ENCODE data around the gene PTPRT. TPM values are rescaled to one million over a fixed set of nuclear protein-coding genes. Genes with fewer than 3 reads are reported as not detected.

PTPRT gene
- total and polyA plus RNA-seq, 5 donors: 0.06 to 0.40 (median 0.20) TPM

DNA sequence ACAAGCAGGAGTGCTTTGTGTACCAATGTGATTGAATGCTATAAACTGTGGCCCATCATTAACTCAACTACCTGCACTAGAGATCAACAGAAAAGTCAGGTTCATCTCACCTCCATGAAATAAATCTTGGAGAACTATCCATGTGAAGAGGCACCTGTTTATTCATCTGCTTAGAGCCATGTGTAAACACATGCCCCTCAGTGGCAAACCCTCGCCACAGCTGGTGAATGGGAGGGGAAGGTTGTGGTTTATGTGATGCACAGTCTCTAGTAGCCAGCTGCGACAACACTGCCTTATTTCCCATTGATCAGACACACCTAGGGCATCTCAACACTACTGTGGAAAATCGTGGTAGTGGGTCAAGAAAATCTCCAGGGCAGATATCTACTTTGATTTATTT lies 640.2 kb downstream of the PTPRT start:
- Histone ChIP-seq H3K9me3 (ENCODE audit: control insufficient read depth, low read length) (no peaks in the 10 kb centered on the region), H3K4me3 (ENCODE audit: low read length) (no peak overlapping the region), H3K4me1 (ENCODE audit: control insufficient read depth, insufficient read depth, low read length) (no peaks in the 10 kb centered on the region), H3K27ac (ENCODE audit: low read length) (no peak overlapping the region), H3K27me3 (ENCODE audit: control insufficient read depth, insufficient read depth) (no peaks in the 10 kb centered on the region)
- intact Hi-C loops (cut with DNase I): no loop called here
- ATAC-seq (no peak), DNase-seq (no peak)
- 64% methylated on average over 3 of the region's 3 CpGs for WGBS

GRCh38 chr20:42544926-42545325 lies 644.8 kb downstream of the PTPRT start:
- Histone ChIP-seq H3K9me3 (ENCODE audit: control insufficient read depth, low read length) (no peaks in the 10 kb centered on the region), H3K4me3 (ENCODE audit: low read length) (no peak overlapping the region), H3K4me1 (ENCODE audit: control insufficient read depth, insufficient read depth, low read length) (no peaks in the 10 kb centered on the region), H3K27me3 (ENCODE audit: control insufficient read depth, insufficient read depth) (no peaks in the 10 kb centered on the region), H3K27ac (ENCODE audit: low read length) (no peak overlapping the region)
- WGBS: 86% methylated on average over 5 of the region's 5 CpGs
- no peak for DNase-seq
- ATAC-seq: no peak
- intact Hi-C loops (cut with DNase I): no loop called here

- ATAC-seq (no peak), DNase-seq (no peak)
- WGBS: 84% methylated on average over 9 of the region's 9 CpGs
- Histone ChIP-seq H3K27me3 (ENCODE audit: control insufficient read depth, insufficient read depth) (no peaks in the 10 kb centered on the region), H3K4me1 (ENCODE audit: control insufficient read depth, insufficient read depth, low read length) (no peaks in the 10 kb centered on the region), H3K4me3 (ENCODE audit: low read length) (no peak overlapping the region), H3K9me3 (ENCODE audit: control insufficient read depth, low read length) (no peaks in the 10 kb centered on the region), H3K27ac (ENCODE audit: low read length) (no peak overlapping the region)
- intact Hi-C loops (cut with DNase I): no loop called here
Measured at GRCh38 chr20:42532831-42533230, 656.9 kb downstream of the PTPRT start.

DNA sequence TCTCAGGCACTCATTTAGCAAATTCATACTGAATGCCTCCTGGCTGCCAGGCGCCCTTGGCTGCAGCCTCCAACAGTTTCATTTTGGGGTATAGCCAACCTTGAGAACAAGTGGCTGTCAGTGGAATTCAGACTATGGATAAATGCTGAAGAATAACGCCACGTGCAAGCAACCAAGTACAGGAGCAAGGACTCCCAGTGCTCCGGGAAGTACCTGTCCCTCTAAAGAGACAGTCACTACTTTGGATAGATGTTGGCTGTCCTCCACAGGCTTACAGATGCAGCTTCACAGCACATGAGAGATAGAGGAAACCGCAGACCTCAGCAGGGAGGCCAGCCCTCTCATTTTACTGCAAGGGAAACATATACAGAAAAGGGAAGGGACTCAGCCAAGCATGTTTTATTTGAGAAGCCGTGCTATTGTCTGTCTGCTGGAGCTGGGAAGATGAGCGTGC lies 658.2 kb downstream of the PTPRT start:
- H3K4me1 ChIP-seq (ENCODE audit: control insufficient read depth, insufficient read depth, low read length): no peaks in the 10 kb centered on the region
- 61% methylated on average over 7 of the region's 7 CpGs for WGBS
- H3K27me3 ChIP-seq (ENCODE audit: control insufficient read depth, insufficient read depth): no peaks in the 10 kb centered on the region
- no peak overlapping the region for H3K27ac ChIP-seq (ENCODE audit: low read length)
- H3K4me3 ChIP-seq (ENCODE audit: low read length): no peak overlapping the region
- H3K9me3 ChIP-seq (ENCODE audit: control insufficient read depth, low read length): no peaks in the 10 kb centered on the region
- intact Hi-C loops (cut with DNase I): no loop called here
- peak in 1 of 2 donors; percentile 43 for ATAC-seq
- DNase-seq: peak in 1 of 3 donors; percentile 41

DNA sequence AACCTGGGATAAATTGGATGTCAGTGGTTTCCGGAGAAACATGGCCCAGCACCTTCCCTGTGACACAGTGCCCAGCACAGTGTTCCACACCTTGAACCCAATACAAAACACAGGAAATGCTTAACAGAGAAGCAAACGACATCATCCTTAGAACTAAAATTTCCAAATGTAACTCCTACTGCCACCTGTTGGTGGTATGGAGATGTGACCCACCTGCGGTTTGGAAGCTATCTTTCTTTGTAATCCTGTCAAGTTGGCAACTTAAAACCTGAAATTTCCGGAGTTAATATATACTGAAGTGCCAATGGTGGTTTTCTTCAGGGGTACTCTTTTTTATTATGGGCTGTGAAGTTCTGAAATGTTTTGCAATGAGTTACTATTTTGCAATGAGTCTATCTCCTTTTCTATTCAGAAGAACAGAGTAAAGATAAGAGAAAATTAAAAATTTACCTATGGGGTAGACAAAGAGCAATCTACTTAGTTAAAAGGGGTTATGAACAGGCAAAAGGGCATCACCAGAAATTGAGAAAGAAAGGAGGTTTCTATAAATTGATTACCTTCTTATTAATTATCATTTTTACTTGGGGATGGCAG lies 658.8 kb downstream of the PTPRT start:
- no peak for ATAC-seq
- Histone ChIP-seq H3K27me3 (ENCODE audit: control insufficient read depth, insufficient read depth) (no peaks in the 10 kb centered on the region), H3K4me1 (ENCODE audit: control insufficient read depth, insufficient read depth, low read length) (no peaks in the 10 kb centered on the region), H3K4me3 (ENCODE audit: low read length) (no peak overlapping the region), H3K27ac (ENCODE audit: low read length) (no peak overlapping the region), H3K9me3 (ENCODE audit: control insufficient read depth, low read length) (no peaks in the 10 kb centered on the region)
- intact Hi-C loops (cut with DNase I): no loop called here
- WGBS: 23% methylated on average over 4 of the region's 4 CpGs
- DNase-seq: peak in 1 of 3 donors; percentile 29

- intact Hi-C loops (cut with DNase I): no loop called here
- WGBS: 84% methylated on average over 4 of the region's 4 CpGs
- no peak for ATAC-seq
Measured at GRCh38 chr20:42530191-42530590, 659.5 kb downstream of the PTPRT start.

DNA sequence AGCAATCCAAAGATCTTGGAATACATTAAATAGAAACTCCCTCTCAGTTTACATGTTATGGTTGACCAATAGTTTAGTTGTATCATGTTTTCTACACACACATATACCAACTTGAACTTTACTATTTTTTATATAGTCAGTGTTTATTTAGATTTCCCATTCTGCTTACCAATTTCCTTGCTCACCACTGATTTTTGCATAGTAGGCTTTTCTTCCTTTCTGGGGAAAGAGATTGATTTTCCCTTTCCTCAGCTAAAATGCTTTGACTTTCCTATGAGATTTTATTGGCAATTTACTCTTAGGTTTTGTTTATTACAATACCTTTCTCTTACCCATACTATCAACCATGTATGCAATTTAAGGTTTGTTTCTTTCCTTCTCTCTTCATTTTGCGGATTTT lies 665.6 kb downstream of the PTPRT start:
- DNase-seq (no peak), ATAC-seq (no peak)
- Histone ChIP-seq H3K27ac (ENCODE audit: low read length) (no peak overlapping the region), H3K4me3 (ENCODE audit: low read length) (no peak overlapping the region), H3K4me1 (ENCODE audit: control insufficient read depth, insufficient read depth, low read length) (no peaks in the 10 kb centered on the region), H3K27me3 (ENCODE audit: control insufficient read depth, insufficient read depth) (no peaks in the 10 kb centered on the region), H3K9me3 (ENCODE audit: control insufficient read depth, low read length) (no peaks in the 10 kb centered on the region)
- intact Hi-C loops (cut with DNase I): no loop called here
- 85% methylated on average over 1 of the region's 1 CpG for WGBS

More at GRCh38 chr20:42530191-42530590, 659.5 kb downstream of the PTPRT start:
- Histone ChIP-seq H3K9me3 (ENCODE audit: control insufficient read depth, low read length) (no peaks in the 10 kb centered on the region), H3K27ac (ENCODE audit: low read length) (no peak overlapping the region), H3K27me3 (ENCODE audit: control insufficient read depth, insufficient read depth) (no peaks in the 10 kb centered on the region), H3K4me1 (ENCODE audit: control insufficient read depth, insufficient read depth, low read length) (no peaks in the 10 kb centered on the region), H3K4me3 (ENCODE audit: low read length) (no peak overlapping the region)
- DNase-seq: peak in 1 of 3 donors; percentile 30

DNA sequence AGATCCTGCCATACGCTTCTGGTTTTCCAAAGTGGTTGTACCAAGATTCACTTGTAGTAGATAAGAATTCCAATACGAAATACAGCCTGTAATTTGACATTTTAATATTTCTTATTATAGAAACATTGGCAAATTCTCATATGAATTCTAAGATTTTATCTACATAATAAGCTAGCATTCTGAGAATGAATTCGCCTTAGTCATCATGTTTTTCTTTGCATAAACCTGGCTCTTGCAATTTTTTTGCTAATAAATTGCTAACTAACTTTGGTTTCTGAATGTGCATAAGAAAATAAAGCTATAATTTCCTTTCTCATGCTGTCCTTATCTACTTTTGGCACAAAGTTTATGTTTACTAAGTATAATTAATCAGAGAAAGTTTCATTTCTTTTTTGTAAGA lies 673.0 kb downstream of the PTPRT start:
- H3K4me3 ChIP-seq (ENCODE audit: low read length): no peak overlapping the region
- H3K27ac ChIP-seq (ENCODE audit: low read length): no peak overlapping the region
- H3K9me3 ChIP-seq (ENCODE audit: control insufficient read depth, low read length): no peaks in the 10 kb centered on the region
- 53% methylated on average over 3 of the region's 3 CpGs for WGBS
- no peak for ATAC-seq
- intact Hi-C loops (cut with DNase I): no loop called here
- no peaks in the 10 kb centered on the region for H3K27me3 ChIP-seq (ENCODE audit: control insufficient read depth, insufficient read depth)
- DNase-seq: no peak
- H3K4me1 ChIP-seq (ENCODE audit: control insufficient read depth, insufficient read depth, low read length): no peaks in the 10 kb centered on the region

- ATAC-seq: no peak
- no peak overlapping the region for H3K27ac ChIP-seq (ENCODE audit: low read length)
- no peaks in the 10 kb centered on the region for H3K9me3 ChIP-seq (ENCODE audit: control insufficient read depth, low read length)
- no peaks in the 10 kb centered on the region for H3K4me1 ChIP-seq (ENCODE audit: control insufficient read depth, insufficient read depth, low read length)
- H3K27me3 ChIP-seq (ENCODE audit: control insufficient read depth, insufficient read depth): no peaks in the 10 kb centered on the region
- intact Hi-C loops (cut with DNase I): no loop called here
- no peak overlapping the region for H3K4me3 ChIP-seq (ENCODE audit: low read length)
- no peak for DNase-seq
- WGBS: 91% methylated on average over 4 of the region's 4 CpGs
Measured at GRCh38 chr20:42510686-42511085, 679.0 kb downstream of the PTPRT start.

GRCh38 chr20:42507874-42508273 lies 681.8 kb downstream of the PTPRT start:
- H3K27ac ChIP-seq (ENCODE audit: low read length): no peak overlapping the region
- intact Hi-C loops (cut with DNase I): no loop called here
- 71% methylated on average over 3 of the region's 3 CpGs for WGBS
- no peak overlapping the region for H3K4me3 ChIP-seq (ENCODE audit: low read length)
- DNase-seq (no peak), ATAC-seq (no peak)
- H3K4me1 ChIP-seq (ENCODE audit: control insufficient read depth, insufficient read depth, low read length): no peaks in the 10 kb centered on the region
- H3K27me3 ChIP-seq (ENCODE audit: control insufficient read depth, insufficient read depth): no peaks in the 10 kb centered on the region
- H3K9me3 ChIP-seq (ENCODE audit: control insufficient read depth, low read length): no peaks in the 10 kb centered on the region

DNA sequence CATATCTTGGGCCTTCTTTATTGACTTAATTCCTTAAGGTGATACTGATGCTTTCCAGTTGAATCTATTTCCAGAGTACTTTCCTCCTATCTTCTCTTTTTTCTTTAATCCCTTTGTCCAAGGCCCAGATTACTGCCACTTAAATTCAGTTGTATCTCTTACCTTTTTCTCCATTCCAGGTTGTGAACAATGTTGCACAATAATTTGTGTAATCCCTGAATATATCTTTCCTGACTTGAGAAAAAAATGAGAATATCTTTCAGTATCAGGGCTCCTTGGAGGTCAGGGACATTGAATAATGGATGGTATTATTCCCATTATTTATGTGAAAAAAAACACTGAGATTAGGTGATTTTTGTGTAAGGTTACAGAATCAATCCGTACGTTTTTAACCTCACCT lies 683.3 kb downstream of the PTPRT start:
- H3K27ac ChIP-seq (ENCODE audit: low read length): no peak overlapping the region
- H3K4me3 ChIP-seq (ENCODE audit: low read length): no peak overlapping the region
- no peaks in the 10 kb centered on the region for H3K27me3 ChIP-seq (ENCODE audit: control insufficient read depth, insufficient read depth)
- ATAC-seq: no peak
- intact Hi-C loops (cut with DNase I): no loop called here
- 88% methylated on average over 2 of the region's 2 CpGs for WGBS
- H3K9me3 ChIP-seq (ENCODE audit: control insufficient read depth, low read length): no peaks in the 10 kb centered on the region
- no peak for DNase-seq
- H3K4me1 ChIP-seq (ENCODE audit: control insufficient read depth, insufficient read depth, low read length): no peaks in the 10 kb centered on the region

GRCh38 chr20:42502591-42502990 lies 687.1 kb downstream of the PTPRT start:
- Histone ChIP-seq H3K4me3 (ENCODE audit: low read length) (no peak overlapping the region), H3K27ac (ENCODE audit: low read length) (no peak overlapping the region), H3K4me1 (ENCODE audit: control insufficient read depth, insufficient read depth, low read length) (no peaks in the 10 kb centered on the region), H3K27me3 (ENCODE audit: control insufficient read depth, insufficient read depth) (no peaks in the 10 kb centered on the region), H3K9me3 (ENCODE audit: control insufficient read depth, low read length) (no peaks in the 10 kb centered on the region)
- intact Hi-C loops (cut with DNase I): no loop called here
- DNase-seq (no peak), ATAC-seq (no peak)
